Activated T-helper 9 cell treated with anti-CD3 and anti-CD28 coated beads, Interleukin-2, amount 50 U/mL, for 16 hours (primary cell): ENCODE results near the gene UQCC5.
A peak's percentile ranks its signal among the peaks of the same experiment; 100 is the strongest.
"Not testable (repeated sequence)": the region's sequence is repeated elsewhere in the genome, so short reads cannot be mapped to it uniquely, and the experiment has no call there.

ENCODE experiments used
- DNase-seq: peaks from one replicate; pipeline ENCODE4 v3.0.0-alpha.2; 2020; ENCODE audit warnings: low read depth

Gene UQCC5

DNA sequence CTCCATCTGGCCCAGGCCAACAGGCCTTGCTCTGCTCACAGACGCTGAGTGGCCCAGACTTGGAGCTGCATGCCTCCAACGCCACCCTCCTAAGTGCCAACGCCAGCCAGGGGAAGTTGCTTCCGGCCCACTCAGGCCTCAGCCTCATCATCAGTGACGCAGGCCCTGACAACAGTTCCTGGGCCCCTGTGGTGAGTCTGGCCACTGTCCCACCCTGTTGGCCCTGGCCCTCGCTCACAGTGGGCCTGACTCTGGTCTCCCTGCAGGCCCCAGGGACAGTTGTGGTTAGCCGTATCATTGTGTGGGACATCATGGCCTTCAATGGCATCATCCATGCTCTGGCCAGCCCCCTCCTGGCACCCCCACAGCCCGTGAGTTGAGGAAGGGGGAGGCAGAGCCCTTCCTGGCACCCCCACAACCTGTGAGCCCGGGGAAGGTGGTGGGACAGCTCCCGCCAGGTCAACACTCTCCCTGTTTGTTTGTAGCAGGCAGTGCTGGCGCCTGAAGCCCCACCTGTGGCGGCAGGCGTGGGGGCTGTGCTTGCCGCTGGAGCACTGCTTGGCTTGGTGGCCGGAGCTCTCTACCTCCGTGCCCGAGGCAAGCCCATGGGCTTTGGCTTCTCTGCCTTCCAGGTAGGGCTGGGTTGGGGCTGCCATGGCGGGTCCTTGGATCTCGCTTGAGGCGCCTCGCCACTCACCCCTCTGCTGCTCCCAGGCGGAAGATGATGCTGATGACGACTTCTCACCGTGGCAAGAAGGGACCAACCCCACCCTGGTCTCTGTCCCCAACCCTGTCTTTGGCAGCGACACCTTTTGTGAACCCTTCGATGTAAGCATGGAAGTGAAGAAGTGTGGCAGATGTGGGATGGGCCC is 12.8 kb upstream of the UQCC5 start:
- DNase-seq, result no peak

DNA sequence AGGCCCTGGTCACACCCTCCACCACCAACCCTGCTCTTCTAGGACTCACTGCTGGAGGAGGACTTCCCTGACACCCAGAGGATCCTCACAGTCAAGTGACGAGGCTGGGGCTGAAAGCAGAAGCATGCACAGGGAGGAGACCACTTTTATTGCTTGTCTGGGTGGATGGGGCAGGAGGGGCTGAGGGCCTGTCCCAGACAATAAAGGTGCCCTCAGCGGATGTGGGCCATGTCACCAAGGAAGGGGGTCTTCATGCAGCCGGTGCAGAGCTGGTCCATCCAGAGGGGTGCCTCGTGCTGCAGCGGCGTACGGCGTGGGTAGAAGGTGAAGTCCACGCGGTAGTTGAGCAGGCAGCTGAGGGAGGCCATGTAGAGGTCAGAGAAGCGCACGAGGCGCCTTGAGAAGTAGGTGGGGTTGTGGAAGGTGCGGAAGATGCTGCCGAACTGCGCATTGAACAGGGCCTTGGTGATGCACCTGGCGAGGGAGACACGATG is 12.1 kb upstream of the UQCC5 start:
- no peak for DNase-seq

DNA sequence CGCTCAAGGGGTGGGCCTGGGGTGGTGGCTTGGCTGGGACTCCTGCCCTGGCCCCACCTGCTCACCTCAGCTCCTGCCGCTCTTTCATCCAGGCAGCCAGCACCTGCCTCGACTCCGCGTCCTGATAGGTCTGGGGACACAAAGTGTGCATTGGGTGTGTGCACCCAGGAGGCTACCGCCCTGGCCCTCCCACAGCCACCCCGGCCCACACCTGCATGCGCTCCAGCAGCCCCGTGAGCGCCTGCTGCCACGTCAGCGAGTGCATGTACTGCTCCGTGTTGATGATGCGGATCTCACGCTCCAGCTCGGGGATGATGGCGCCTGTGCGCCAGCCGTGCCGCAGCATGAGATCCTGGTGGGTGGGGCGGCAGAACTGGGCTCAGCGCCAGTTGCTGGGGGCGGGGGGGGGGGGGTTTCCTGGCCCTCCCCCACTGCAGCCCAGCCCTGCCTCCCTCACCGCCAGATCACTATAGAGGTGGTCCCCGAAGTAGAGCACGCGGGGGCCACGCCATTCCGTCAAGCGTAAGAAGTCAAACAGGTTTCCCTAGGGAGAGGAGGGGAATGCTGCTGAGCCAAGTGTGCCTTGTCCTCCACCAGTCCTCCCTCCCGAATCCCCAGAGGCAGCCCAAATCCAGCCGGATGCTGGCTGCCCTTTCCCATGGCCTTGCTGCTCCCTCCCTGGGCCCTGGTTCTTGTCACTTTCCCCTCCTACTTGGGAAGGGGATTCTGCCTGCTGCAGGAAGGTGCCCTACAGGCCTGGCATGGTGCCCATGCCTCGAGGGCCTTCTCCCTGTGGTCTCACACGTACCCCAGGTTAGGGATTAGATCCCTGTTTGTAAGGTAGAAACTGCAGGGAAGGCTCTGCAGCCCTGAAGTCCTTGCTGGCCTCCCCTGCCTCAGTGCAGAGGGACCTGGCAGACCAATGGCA is 11.4 kb upstream of the UQCC5 start:
- no peak for DNase-seq

DNA sequence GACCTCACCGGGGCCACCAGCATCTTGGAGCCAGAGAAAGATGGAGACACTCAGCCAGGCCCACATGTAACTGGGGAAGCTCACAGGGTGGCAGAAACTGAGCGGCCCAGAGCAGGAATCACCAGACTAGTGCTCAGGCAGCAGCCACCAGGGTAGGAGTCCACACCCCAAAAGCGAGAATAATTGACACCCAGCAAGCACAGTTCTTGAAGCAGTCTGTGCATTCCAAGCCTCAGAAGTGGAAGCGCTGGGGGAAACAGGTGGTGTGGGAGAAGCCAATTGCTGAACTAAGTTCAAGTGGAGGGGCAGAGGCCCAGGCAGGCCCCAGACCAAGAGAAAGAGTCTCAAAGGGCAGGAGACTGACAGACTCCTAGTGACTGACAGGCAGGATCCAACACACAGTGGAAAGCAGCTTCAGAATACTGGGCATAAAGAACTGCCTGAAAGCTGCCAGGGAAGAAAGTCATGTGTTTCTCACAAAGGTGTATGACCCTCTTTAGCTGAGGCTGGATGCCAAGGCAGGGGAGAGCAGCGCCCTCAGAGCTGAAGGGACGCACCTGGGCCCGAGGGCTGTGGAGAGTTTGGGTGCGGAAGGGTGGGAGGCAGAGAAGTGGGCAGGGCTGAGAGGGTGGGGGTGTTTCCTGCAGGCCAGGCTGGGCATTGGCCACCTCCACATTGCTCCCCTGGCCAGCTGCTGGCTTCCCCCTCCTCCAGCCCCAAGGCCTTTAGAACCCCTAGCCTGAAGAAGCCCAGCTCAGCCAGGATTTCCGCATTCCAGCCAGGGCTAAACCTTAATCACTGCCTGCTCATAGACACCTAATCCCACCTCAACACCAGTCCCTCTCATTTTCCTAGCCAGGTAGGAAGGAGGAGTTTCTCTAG is 10.5 kb upstream of the UQCC5 start:
- no peak for DNase-seq

DNA sequence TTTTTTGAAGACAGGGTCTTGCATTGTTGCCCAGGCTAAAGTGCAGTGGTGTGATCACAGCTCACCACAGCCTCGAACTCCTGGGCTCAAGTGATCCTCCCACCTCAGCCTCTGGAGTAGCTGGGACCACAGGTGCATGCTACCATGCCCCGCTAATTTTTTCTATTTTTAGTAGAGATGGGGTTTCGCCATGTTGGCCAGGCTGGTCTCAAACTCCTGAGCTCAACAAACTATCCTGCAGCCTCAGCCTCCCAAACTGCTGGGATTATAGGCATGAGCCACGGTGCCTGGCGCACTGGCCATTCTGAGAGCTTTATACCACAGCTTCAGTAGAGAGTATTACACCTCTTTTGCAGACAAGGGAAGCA is 9.8 kb upstream of the UQCC5 start:
- DNase-seq, result not testable (repeated sequence)

DNA sequence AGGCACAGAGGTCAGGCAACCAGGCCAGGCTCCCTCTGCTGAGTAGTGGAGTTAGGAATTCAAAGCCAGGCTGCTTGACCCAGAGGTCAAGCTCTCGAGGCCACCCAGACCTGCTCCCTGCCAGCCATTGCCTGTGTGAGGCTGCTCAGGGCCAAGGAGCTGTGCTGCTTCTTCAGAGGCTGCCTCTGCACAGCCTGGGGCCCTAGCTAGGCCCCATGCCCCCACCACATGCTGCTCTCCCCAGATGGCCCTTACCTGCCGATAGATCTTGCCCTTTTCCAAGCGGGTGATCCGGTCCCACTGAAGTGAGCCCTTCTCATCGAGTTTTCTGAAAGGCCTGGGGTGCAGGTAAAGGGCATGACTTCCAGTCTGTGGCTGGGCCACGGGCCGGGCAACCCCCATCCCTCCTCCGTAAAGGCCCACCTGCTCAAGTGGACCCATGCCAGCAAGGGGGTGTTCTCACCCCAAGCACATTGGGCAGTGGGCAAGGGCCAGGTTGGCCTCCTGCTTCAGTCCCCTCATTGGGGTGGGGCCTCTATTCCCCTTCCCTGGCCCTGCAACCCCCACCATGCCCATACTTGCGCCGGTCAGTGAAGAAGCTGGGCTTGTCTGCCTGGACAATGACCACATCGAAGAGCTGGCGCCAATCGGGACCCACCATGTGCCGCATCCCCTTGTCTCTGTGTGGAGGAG is 9.2 kb upstream of the UQCC5 start:
- no peak for DNase-seq

DNA sequence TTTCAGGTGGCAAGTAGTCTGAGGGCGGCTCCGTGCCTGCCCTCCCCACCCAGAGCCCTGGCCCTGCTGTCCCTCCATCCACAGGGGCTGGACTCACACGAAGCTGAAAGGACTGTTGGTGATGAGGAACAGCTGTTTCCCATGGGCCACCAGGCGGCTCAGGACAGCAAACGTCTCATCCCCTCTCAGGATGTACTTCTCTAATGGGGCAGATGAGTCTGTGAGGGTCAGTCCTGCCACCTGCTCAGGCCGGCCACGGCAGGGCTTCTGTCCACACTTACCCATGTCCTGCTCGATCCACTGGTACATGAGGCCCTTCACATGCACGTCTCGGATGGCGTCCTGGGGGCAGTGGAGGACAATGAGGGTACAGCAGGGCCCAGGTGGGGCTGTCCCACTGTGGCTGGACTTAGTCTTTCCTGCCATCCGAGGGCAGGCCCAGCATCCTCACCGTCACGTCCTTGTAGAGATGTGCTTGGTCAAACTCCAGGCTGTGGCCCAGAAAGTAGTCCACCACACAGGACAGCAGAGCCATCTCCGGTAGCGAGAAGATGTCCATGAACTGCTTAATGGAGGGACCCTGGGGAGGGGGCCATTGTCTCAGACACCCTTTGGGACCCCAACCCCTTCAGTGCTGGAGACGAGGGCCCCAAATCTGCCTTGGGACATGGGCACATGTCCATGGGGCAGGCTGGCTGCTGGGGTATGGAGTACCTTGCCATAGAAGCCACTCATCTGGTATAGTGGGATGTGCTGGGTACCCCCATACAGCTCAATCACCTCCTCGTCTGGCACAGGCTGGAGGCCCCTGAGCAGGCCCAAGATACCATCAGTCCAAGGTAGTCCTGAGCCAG is 8.4 kb upstream of the UQCC5 start:
- DNase-seq, result no peak

DNA sequence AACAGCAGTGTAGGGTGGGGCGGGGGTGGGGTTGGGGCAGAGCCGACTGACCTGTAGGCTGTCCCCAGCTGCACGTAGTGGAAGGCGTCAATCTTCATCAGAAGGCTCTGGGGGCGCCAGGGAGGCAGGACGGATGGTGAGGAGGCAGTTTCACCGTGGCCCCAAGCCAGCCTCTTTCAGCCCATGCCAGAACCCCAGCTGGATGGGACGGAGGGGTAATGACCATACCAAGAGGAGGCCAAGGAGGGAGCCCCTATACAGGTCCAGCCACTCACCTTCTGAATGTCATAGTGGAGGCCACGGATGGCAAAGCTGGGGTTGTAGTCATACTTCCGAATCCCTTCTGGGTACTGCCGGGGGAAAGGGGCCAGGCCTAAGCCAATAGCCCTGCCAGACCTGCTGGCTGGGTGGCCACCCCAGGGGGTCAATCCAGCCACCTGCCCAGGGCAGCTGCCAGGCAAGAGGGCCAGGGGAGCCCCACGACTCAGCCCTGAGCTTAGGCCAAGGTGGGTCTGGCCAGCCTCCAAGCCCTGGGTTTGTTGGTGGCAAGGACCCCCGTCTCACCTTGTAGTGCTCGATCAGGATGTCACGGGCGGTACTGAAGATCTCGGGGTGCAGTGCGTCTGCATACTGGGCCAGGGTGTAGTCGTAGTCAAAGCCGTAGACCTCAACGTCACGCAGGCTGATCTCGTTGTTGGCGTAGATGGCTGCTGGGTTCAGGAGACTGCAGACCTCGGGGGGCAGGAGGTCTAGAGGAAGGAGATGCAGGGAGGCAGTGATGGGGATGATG is 7.6 kb upstream of the UQCC5 start:
- DNase-seq, result no peak

DNA sequence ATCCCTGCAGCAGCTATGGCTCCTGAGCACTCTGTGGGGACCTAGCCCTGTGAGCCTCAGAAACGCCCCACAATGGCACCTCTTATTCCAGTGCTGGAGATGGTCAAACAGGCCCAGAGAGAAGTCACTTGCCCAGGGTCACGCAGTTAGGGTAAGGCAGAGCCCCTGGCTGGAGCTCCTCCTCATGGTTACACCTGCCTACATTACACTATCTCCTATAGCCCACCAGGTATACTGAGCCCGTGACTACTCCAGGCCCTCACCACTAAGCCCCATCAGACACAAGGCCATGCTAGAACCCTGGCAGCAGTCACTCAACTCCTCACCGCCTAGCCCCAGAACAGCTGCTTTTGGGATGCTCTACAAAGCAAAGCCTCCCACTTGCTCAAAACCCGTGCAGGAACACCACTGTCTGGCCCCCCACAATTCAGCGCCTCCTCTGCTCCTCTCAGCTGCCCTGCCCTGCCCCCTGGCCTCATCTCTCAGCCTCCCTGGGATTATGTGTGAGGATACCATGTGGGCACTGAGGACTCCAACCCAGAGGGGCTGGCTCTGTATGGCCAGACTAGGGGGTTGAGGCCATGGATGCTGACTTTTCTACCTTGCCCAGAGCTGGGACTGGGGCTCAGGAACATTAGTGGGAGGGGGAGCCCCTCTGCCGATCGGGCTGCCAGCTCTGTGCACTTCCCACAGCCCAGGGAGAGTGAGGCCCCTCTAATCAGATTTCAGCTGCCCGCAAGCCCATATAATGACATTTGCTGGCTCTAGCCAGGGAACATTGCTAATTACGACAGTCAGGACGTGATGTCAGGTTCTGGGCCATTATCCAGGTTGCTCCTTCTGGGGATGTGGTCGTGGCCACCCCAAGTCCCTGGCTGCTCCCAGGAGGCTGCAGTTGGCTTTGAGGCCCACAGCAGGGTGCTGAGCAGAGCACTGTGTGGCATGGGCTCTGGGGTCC is 6.8 kb upstream of the UQCC5 start:
- no peak for DNase-seq

DNA sequence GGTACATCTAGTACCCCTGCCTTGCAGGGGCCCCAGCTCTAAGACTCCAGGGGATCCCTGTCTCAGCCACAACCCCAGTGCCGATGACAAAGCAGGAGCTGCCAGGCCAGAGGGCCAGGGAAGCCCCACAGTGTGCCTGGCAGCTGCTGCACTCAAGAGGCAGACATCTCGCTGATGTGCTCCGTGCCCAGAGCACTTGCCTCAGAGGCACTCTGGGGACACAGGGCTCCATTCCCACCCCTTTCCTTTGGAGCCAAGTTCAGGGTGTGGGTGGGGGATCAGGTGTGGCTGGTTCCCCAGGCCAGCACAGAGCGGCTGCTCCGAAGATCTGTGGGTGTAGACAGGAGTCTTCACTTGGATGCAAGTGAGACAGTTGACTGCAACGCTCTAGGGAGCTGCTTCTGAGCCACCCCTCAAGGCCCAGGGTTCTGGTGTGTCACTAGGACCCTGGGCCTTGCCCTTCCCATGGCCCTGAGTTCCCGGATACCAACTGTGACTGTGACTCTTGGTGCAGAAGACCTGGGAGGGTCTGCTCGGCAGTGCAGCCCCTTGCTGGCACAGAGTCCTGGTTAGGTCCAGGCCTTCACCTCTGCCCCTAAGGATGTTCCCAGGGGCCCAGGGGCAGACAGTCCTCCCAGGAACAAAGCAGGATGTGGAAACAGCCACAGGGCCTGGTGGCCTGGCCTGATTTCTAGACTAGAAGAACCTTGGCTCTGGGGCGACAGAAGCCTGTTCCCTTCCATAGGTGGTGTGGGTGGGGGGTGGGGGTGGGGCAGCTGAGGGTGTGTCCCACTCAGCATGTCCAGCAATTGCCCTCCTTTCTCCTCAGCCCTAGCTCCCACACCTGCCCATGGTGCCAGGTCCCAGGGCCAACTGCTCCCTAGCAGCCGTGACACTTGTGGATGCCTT is 5.2 kb upstream of the UQCC5 start:
- DNase-seq, result no peak

DNA sequence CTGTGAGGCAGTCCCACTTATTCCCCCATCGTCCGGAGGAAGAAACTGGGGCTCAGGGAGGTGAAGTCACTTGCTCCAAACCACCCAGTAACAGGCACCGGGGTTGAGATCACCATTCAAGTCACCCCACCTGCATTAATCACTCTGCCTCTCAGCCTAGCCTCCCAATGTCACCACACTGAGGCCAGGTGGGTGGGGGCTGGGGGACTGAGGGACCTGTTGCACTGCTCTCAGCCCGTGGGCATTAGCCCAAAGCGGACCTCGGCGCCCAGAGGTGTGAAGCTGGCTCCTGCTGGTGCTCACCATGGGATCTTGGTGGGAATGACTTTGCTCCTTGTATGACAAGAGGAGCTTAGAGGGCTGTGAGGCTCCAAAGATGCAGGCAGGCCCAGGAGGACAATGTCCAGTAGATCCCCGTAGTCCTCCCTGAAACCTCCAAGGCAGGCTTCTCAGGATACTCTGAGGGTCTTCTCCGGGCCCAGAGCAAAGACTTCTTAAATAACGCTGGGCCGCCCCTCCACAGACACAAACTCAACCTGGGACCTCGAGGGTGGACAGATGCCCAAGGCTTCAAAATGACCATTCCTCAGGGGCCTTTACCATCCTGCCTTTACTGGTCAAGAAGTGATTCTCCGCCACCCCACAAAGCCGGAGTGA is 4.4 kb upstream of the UQCC5 start:
- DNase-seq, result no peak

DNA sequence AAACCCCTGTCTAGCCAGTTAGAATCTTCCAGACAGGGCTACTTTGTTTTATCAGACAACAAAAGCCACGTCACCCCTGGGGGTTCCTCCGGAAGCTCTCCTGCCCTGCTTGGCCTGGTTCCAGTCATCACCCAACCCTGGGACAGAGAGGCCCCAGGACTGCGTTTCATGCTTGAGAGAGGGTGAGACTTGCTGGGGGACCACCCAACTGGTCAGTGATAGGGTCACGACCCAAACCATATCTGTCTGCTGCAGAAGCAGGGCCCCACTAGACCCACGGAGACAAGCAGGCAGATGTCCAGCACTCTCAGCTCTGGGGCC is 3.9 kb upstream of the UQCC5 start:
- peak; percentile 25 for DNase-seq

DNA sequence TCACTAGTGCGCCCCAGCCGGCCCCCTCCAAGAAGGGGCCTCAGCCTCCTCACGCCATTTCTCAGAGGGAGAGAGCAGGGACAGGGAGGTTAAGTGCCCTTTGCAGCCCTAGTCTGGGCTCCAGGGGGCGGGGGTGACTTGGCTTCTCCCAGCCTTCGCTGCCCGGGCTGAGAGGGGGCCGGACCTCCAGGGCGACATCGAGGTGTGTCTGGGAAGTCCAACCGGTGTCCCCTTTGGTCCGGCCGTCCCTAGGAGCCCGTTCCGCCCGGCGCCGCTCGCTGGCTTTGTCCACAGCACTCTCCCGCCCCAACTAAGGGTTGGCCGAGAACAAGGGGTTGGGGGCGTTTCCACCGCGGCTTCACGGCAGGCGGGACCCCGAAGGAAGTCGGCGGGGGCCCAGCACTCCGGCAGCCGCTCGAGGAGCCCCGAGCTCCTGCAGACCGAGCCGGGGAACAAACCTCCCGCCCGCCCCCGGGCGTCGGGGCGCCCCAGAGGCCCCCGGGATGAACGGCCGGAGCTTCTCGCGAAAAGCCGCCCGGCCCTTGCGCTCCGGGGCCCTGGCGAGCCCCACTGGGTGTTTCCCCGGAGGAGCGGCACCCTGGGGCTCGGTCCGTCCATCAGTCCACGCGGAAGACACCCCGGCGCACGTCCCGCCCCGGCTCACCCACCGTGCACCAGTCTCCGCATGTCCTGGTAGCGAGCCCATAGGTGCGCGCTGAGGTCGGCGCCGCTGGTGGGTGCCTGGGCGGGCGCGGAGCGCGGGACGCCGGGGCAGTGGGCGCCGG is 3.4 kb upstream of the UQCC5 start:
- DNase-seq, result no peak

DNA sequence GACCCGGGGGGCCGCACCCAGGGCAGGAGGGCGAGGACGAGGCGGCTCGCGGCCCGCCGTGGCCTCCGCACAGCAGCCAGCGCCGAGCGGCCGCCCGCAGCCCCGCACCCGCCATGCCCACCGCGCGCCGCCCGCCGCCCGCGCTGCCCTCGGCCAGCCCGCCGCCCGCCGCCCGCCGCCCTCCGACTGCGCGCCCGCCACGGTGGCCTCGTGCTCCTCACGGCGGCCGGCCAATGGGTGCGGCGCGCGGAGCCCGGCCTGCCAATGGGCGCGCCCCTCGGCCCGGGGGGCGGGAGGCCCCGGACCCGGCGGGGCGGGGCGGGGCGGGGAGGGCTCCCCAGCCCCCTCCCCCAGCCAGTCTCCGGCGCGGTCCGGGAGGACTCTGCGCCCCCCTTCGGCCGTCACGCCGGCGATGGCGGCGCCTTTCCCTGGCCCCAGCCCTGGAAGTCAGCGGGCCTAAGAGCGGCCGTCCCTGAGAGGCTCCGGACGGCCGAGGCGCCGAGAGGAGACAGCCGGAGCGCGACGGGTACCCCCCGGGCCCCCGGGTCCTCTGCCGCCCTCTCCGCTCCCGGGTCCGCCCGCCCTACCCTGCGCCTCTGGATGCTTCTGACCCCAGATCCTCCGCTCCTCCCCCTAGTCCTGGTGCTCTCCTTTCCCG is 2.7 kb upstream of the UQCC5 start, which contains the start of gene NT5DC2:
TSS of gene NT5DC2 (minus strand) at position 235 of the 658 bp plus-strand sequence. CDS start at position 115, 120 bp downstream.
- DNase-seq, result peak; percentile 62
